Vagina (tissue), 2 donors: ENCODE data around the gene LYPD1. TPM values are rescaled to one million over a fixed set of nuclear protein-coding genes. Genes with fewer than 3 reads are reported as not detected.

ENCODE experiments used
- DNase-seq, 2 donors: peaks; one replicate each; pipeline ENCODE4 v3.0.0-alpha.2; 2017; ENCODE audit errors: extremely low spot score in 2 of 2
- H3K27ac ChIP-seq: fragments of 200-600 bp; sonication (generic); one replicate; pipeline ENCODE4 v1.5.1; 2019
- H3K27me3 ChIP-seq: fragments of 200-600 bp; sonication (generic); one replicate; pipeline ENCODE4 v1.5.1; 2019
- H3K36me3 ChIP-seq, 2 donors: fragments of 200-600 bp; sonication (generic); one replicate each; pipeline ENCODE4 v1.5.1; 2017 to 2019
- H3K4me1 ChIP-seq: fragments of 200-600 bp; sonication (generic); one replicate; pipeline ENCODE4 v1.5.1; 2019
- H3K4me3 ChIP-seq, 2 donors: fragments of 200-600 bp; sonication (generic); 1 replicate in 1 of 2; 2 replicates in 1 of 2; pipeline ENCODE4 v1.5.1; 2016 to 2019
- H3K9me3 ChIP-seq: fragments of 200-600 bp; sonication (generic); one replicate; pipeline ENCODE4 v1.5.1; 2019
- POLR2A ChIP-seq, 2 donors: fragments of 450-650 bp; IDR thresholded peaks; one replicate each; pipeline ENCODE4 v1.6.1; 2017; ENCODE audit warnings: antibody characterized with exemption in 2 of 2, mild to moderate bottlenecking in 2 of 2, moderate library complexity in 2 of 2
- POLR2AphosphoS5 ChIP-seq, 2 donors: sonication (generic); formaldehyde crosslinking; IDR thresholded peaks; one replicate each; pipeline ENCODE4 v1.9.0; 2017; ENCODE audit warnings: antibody characterized with exemption in 2 of 2, mild to moderate bottlenecking in 2 of 2, low read depth in 1 of 2; ENCODE audit not compliant: insufficient read depth in 1 of 2
- intact Hi-C: fragments of 100-400 bp; cut with DNase I; formaldehyde crosslinking; loops from one replicate; pipeline ENCODE4 v1.15.1; 2023
- total RNA-seq: library from RNA; depleted of rRNA; stranded (reverse); fragments of >200 nt; gene quantifications from one replicate; pipeline ENCODE4 v1.2.3, GENCODE V29; 2016
- TF ChIP-seq, protein P1 (sequence below), 3 experiments: fragments of 450-650 bp in 2 of 3; fragments of 200-600 bp in 1 of 3; sonication (generic) in 1 of 3; IDR thresholded peaks; one replicate each; pipeline ENCODE4 v1.5.1; 2017 to 2019; ENCODE audit warnings: antibody characterized with exemption in 3 of 3, mild to moderate bottlenecking in 2 of 3, moderate library complexity in 2 of 3

LYPD1 gene
- total RNA-seq, 1 donor from 2014 or later: not detected

DNA sequence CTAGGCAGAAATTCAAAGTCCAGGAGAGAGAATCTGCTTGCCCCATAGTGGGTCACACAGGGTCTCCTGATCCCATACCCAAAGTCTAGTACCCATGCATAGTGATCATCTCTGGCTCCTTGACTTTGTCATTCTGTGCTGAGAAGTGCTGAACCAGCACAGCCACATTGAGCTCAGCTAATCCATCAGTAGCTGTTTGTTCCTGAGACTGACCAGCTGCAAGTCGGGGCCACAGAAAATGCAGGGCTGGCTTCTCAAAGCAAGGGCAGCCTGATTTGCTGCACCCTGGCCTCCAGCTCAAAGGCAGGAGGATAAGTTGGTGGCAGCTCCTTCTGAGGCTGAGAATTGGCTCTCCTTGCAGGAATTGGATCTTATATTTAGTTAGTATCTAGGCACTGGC, 72.2 kb downstream of the LYPD1 start:
- H3K4me3 ChIP-seq: no peak overlapping the region
- no peak overlapping the region for H3K27ac ChIP-seq
- no peaks in the 10 kb centered on the region for H3K36me3 ChIP-seq
- TF ChIP-seq POLR2AphosphoS5 (IDR thresholded peaks at IDR 0.05; ENCODE audit: insufficient read depth in 1 of 2, low read depth in 1 of 2) (no peak), POLR2A (IDR thresholded peaks at IDR 0.05) (no peak)
- TF ChIP-seq, protein P1, sequence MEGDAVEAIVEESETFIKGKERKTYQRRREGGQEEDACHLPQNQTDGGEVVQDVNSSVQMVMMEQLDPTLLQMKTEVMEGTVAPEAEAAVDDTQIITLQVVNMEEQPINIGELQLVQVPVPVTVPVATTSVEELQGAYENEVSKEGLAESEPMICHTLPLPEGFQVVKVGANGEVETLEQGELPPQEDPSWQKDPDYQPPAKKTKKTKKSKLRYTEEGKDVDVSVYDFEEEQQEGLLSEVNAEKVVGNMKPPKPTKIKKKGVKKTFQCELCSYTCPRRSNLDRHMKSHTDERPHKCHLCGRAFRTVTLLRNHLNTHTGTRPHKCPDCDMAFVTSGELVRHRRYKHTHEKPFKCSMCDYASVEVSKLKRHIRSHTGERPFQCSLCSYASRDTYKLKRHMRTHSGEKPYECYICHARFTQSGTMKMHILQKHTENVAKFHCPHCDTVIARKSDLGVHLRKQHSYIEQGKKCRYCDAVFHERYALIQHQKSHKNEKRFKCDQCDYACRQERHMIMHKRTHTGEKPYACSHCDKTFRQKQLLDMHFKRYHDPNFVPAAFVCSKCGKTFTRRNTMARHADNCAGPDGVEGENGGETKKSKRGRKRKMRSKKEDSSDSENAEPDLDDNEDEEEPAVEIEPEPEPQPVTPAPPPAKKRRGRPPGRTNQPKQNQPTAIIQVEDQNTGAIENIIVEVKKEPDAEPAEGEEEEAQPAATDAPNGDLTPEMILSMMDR (IDR thresholded peaks at IDR 0.05): no peak
- intact Hi-C loops: no loop called here
- no peaks in the 10 kb centered on the region for H3K9me3 ChIP-seq
- no peaks in the 10 kb centered on the region for H3K27me3 ChIP-seq
- peak in 1 of 2 donors; percentile 54 for DNase-seq
- no peaks in the 10 kb centered on the region for H3K4me1 ChIP-seq

DNA sequence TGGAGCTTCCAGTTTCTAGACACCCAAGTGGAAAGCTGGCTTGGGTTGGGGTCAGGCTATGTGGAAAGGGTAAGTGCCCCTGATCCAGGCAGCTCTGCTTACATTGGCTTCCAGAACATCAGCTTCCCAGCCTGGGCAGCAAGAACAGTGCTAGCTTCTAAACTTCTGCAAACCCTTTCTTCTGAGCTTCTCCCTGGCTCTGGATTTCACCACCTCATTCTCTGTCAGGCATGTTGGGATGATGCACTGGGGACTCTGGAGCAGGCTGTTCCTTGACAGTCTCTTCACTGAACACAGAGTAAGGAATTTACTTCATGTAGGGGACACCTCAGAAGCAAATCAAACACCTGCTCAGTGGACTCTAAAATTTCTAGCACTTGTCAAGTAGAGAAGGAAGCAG, 72.8 kb downstream of the LYPD1 start:
- peak; percentile 65 to 70 for DNase-seq
- intact Hi-C loops: no loop called here
- no peaks in the 10 kb centered on the region for H3K9me3 ChIP-seq

GRCh38 chr2:132595693-132596092, 74.3 kb downstream of the LYPD1 start:
- Histone ChIP-seq H3K36me3 (no peaks in the 10 kb centered on the region), H3K4me3 (no peak overlapping the region), H3K27me3 (no peaks in the 10 kb centered on the region), H3K9me3 (no peaks in the 10 kb centered on the region), H3K4me1 (no peaks in the 10 kb centered on the region), H3K27ac (no peak overlapping the region)
- peak; percentile 37 to 40 for DNase-seq
- no peak for TF ChIP-seq POLR2A (IDR thresholded peaks at IDR 0.05)
- TF ChIP-seq, protein P1 (IDR thresholded peaks at IDR 0.05): no peak
- no peak for TF ChIP-seq POLR2AphosphoS5 (IDR thresholded peaks at IDR 0.05; ENCODE audit: insufficient read depth in 1 of 2, low read depth in 1 of 2)
- intact Hi-C loops: no loop called here

More for the DNA sequence above, 72.8 kb downstream of the LYPD1 start:
- no peaks in the 10 kb centered on the region for H3K4me1 ChIP-seq
- no peaks in the 10 kb centered on the region for H3K27me3 ChIP-seq
- no peak overlapping the region for H3K27ac ChIP-seq
- TF ChIP-seq, protein P1 (IDR thresholded peaks at IDR 0.05): no peak
- TF ChIP-seq POLR2AphosphoS5 (IDR thresholded peaks at IDR 0.05; ENCODE audit: insufficient read depth in 1 of 2, low read depth in 1 of 2): no peak
- no peak for TF ChIP-seq POLR2A (IDR thresholded peaks at IDR 0.05)
- H3K4me3 ChIP-seq: no peak overlapping the region
- H3K36me3 ChIP-seq: no peaks in the 10 kb centered on the region

DNA sequence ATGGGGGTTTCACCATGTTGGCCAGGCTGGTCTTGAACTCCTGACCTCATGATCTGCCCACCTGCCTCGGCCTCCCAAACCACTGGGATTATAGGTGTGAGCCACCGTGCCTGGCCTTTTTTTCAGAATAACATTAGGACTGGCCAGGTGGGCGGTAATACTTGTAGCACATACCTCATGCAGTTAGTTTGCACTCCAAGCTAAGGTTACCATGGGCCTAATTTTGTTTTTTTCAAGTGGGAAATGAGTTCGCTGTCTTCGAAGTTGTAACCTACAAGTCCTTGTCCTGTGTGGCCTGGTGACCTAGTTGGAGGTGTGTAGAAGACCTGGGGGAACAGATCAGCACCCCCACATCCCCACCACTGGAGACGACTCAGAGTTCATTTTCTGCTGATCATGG, 74.8 kb downstream of the LYPD1 start:
- H3K4me3 ChIP-seq: no peak overlapping the region
- H3K27ac ChIP-seq: no peak overlapping the region
- no peaks in the 10 kb centered on the region for H3K36me3 ChIP-seq
- intact Hi-C loops: no loop called here
- H3K9me3 ChIP-seq: no peaks in the 10 kb centered on the region
- TF ChIP-seq POLR2AphosphoS5 (IDR thresholded peaks at IDR 0.05; ENCODE audit: insufficient read depth in 1 of 2, low read depth in 1 of 2) (no peak), POLR2A (IDR thresholded peaks at IDR 0.05) (no peak)
- TF ChIP-seq, protein P1 (IDR thresholded peaks at IDR 0.05): no peak
- DNase-seq: peak; percentile 42 to 52
- H3K4me1 ChIP-seq: no peaks in the 10 kb centered on the region
- no peaks in the 10 kb centered on the region for H3K27me3 ChIP-seq
